Heart right ventricle (tissue), 16 donors: ENCODE results near the gene LMAN1L. TPM values are rescaled to one million over a fixed set of nuclear protein-coding genes. Genes with fewer than 3 reads are reported as not detected.

Experiments
- ATAC-seq, 8 donors: fragments of 200-7000 bp; cut with Tn5 transposase; one replicate each; pipeline ENCODE4 v1.9.1; 2020; ENCODE audit warnings: mild to moderate bottlenecking in 8 of 8, moderate library complexity in 8 of 8, moderate number of reproducible peaks in 1 of 8
- DNase-seq, 2 donors: peaks; one replicate each; pipeline ENCODE4 v3.0.0-alpha.2; 2020
- H3K27ac ChIP-seq, 10 donors: fragments of 200-600 bp; sonication (generic) in 2 of 10; one replicate each; pipeline versions ENCODE4 v1.5.0 to v1.8.0; 2020 to 2022; ENCODE audit warnings: mild to moderate bottlenecking in 3 of 10
- H3K27me3 ChIP-seq, 7 donors: fragments of 200-600 bp; one replicate each; pipeline ENCODE4 v1.8.0; 2021 to 2022; ENCODE audit warnings: mild to moderate bottlenecking in 2 of 7
- H3K36me3 ChIP-seq, 9 donors: fragments of 200-600 bp; sonication (generic) in 1 of 9; one replicate each; pipeline versions ENCODE4 v1.5.0 to v1.8.0; 2020 to 2022; ENCODE audit warnings: mild to moderate bottlenecking in 2 of 9
- H3K4me1 ChIP-seq, 9 donors: fragments of 200-600 bp; sonication (generic) in 1 of 9; one replicate each; pipeline versions ENCODE4 v1.5.0 to v1.8.0; 2020 to 2022; ENCODE audit warnings: mild to moderate bottlenecking in 4 of 9
- H3K4me3 ChIP-seq, 10 donors: fragments of 200-600 bp; sonication (generic) in 2 of 10; one replicate each; pipeline versions ENCODE4 v1.5.0 to v1.8.0; 2020 to 2022; ENCODE audit warnings: mild to moderate bottlenecking in 7 of 10, moderate library complexity in 2 of 10
- H3K9me3 ChIP-seq, 11 donors: fragments of 200-600 bp in 10 of 11; sonication (generic) in 2 of 11; one replicate each; pipeline versions ENCODE4 v1.5.0 to v1.8.0; 2013 to 2022; ENCODE audit warnings: mild to moderate bottlenecking in 2 of 11, control low read depth in 1 of 11, moderate library complexity in 1 of 11
- WGBS, 2 donors: extraction: QIAGEN DNeasy Blood & Tissue Kit; methylation state at CpG; one replicate each; pipeline ENCODE4 v1.1.7; 2013; ENCODE audit warnings: inconsistent platforms in 1 of 2; 5-methylcytosine and 5-hydroxymethylcytosine counted together
- intact Hi-C, 10 donors: fragments of 100-400 bp; cut with DNase I; formaldehyde crosslinking; loops; one replicate each; pipeline versions ENCODE4 v1.11.1 to v1.14.2; 2022
- polyA plus RNA-seq, 2 donors: library from polyadenylated mRNA; stranded (reverse); fragments of 200-250 nt; gene quantifications; one replicate each; pipeline ENCODE4 v1.2.3, GENCODE V29; 2013
- total RNA-seq, 10 donors: library from RNA; stranded (reverse); fragmentation: NEBNext Ultra II Directional in 3 of 10; extraction: Animal tissue kit (Norgen Biotek cat#: 25700) in 3 of 10; gene quantifications; one replicate each; pipeline versions ENCODE4 v1.2.1 to v1.2.4, GENCODE V29; 2021 to 2023
- TF ChIP-seq, protein P1 (sequence below), 9 donors: fragments of 200-600 bp; sonication (generic) in 2 of 9; IDR thresholded peaks; one replicate each; pipeline versions ENCODE4 v1.5.0 to v1.8.0; 2021 to 2022; ENCODE audit warnings: antibody characterized with exemption in 9 of 9, mild to moderate bottlenecking in 5 of 9, moderate library complexity in 1 of 9
- donor health status: Arrhythmogenic right ventricular cardiomyopathy.
- donor health status: ischemic (EF 13 %, LVEDD 7.1; RV severe dilation, severe dysfunction).
- donor health status: healthy with polysubstance abuse.
- donor health status: DM: no; HTN: yes; CAD: no.
- donor health status: DM: no; HTN: no; CAD: no.
- donor health status: ischemic (EF 25% LVEDD 6.9; RV normal size, moderate dysfunction).
- donor health status: ischemic (EF 25% LVEDD 5.7; RV mildly dilated, moderate dysfunction).
- donor health status: healthy.
- donor health status: DM: yes; HTN: yes; CAD: no.
- donor health status: Ischemic cardiomyopathy.
- donor health status: ischemic (EF 35%, LVEDD 5.7; RV mildly dilated, moderate dysfunction).
- donor health status: nonischemic (EF 11% LVEDD 7.7; RV severe dilation, severe dysfunction).
- donor health status: DM: yes; HTN: yes; CAD: no.
- donor health status: PGD.
- donor health status: ischemic (EF 29% LVEDD 5.4; RV normal size, mild dysfunction).
- donor health status: nonischemic (EF 23%, LVEDD 6.1; RV moderate dilation, normal function).

Gene LMAN1L
- total and polyA plus RNA-seq, 12 donors, result 0.03 to 47.4 (median 9.0) TPM

DNA sequence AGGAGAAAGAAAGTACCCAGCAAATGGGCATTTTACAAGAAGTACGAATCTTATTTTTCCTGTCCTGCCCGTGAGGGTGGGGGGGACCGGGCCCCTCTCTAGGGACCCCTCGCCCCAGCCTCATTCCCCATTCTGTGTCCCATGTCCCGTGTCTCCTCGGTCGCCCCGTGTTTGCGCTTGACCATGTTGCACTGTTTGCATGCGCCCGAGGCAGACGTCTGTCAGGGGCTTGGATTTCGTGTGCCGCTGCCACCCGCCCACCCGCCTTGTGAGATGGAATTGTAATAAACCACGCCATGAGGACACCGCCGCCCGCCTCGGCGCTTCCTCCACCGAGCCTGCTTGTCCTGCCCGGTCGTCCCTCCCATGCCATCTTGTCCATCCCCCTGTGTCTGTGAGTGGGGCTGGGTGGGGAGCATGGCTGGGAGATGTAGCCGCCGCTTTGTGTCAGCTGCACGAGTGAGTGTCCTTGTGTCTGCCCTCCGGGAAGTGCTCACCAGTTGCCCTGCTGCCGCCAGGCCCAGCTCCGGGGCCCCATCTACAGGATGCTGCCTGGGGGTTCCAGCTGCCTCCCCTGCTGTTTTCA is 9.7 kb upstream of the LMAN1L start:
- TF ChIP-seq, protein P1, sequence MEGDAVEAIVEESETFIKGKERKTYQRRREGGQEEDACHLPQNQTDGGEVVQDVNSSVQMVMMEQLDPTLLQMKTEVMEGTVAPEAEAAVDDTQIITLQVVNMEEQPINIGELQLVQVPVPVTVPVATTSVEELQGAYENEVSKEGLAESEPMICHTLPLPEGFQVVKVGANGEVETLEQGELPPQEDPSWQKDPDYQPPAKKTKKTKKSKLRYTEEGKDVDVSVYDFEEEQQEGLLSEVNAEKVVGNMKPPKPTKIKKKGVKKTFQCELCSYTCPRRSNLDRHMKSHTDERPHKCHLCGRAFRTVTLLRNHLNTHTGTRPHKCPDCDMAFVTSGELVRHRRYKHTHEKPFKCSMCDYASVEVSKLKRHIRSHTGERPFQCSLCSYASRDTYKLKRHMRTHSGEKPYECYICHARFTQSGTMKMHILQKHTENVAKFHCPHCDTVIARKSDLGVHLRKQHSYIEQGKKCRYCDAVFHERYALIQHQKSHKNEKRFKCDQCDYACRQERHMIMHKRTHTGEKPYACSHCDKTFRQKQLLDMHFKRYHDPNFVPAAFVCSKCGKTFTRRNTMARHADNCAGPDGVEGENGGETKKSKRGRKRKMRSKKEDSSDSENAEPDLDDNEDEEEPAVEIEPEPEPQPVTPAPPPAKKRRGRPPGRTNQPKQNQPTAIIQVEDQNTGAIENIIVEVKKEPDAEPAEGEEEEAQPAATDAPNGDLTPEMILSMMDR (IDR thresholded peaks at IDR 0.05), result no peak
- Histone ChIP-seq H3K9me3 (no peaks in the 10 kb centered on the region), H3K4me3 (no peak overlapping the region), H3K4me1 (peaks cover 4 to 29% (median 18%) of the 10 kb centered on the region in 9 donors), H3K27ac (no peak overlapping the region), H3K36me3 (peaks cover 3 to 71% (median 35%) of the 10 kb centered on the region in 9 donors), H3K27me3 (no peaks in the 10 kb centered on the region)
- ATAC-seq (no peak), DNase-seq (no peak)
- 90 to 91% methylated on average over 31 of the region's 31 CpGs for WGBS, 2 donors
- intact Hi-C loops, result loop anchor here in 1 of 10 donors (5.0 kb wide), 1 partner anchor 36 kb away; no protein-coding TSS in a partner anchor

DNA sequence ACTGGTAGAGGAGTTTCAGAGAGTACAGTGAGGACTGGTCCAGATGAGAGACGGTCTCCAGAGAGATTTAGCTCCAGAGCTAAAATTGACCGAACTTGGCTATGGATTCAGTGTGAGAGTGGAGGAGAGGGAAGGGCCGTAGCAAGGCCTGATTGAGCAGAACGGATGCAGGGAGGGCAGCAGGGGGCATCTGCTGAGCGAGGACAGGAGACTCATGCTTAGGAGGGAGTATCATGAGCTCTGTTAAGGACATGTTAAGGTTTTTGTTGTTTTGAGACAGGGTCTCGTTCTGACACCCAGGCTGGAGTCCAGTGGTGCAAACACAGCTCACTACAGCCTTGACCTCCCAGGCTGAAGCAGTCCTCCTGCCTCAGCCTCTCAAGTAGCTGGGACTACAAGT is 7.7 kb upstream of the LMAN1L start:
- H3K9me3 ChIP-seq, result no peaks in the 10 kb centered on the region
- TF ChIP-seq, protein P1 (IDR thresholded peaks at IDR 0.05), result no peak
- H3K4me1 ChIP-seq, result peaks cover under 1 to 16% (median 5%) of the 10 kb centered on the region in 9 donors
- intact Hi-C loops, result loop anchor here in 3 of 10 donors (5.0 kb wide), 2 partner anchors 33 to 38 kb away; no protein-coding TSS in a partner anchor
- ATAC-seq, result no peak
- peaks cover 3 to 51% (median 35%) of the 10 kb centered on the region in 9 donors for H3K36me3 ChIP-seq
- DNase-seq, result no peak
- H3K4me3 ChIP-seq, result no peak overlapping the region
- H3K27ac ChIP-seq, result no peak overlapping the region
- 60 to 61% methylated on average over 6 of the region's 6 CpGs for WGBS, 2 donors
- H3K27me3 ChIP-seq, result no peaks in the 10 kb centered on the region

DNA sequence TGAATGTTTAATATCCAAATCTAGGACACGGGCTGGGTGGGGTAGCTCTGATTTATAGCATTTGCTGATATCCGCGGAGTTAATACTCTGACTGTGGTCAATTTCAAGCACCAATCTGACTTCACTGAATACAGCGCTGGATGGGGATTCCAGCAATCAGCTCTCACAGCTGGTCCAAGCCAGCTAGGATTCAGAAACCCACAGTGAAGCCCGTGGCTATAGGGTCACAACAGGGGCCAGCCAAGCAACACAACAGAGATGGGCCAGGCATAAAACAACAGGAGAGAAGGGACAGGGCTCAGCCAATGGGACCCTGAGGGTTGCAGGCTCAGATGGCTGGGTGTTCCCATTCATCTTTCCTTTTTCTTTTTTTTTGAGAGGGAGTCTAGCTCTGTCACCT is 5.4 kb upstream of the LMAN1L start:
- no peaks in the 10 kb centered on the region for H3K9me3 ChIP-seq
- no peak overlapping the region for H3K27ac ChIP-seq
- H3K36me3 ChIP-seq, result peaks cover 0 to 28% (median 19%) of the 10 kb centered on the region in 9 donors
- ATAC-seq (no peak), DNase-seq (no peak)
- intact Hi-C loops, result loop anchor here in 2 of 10 donors (5.0 kb wide), 1 partner anchor 35 kb away; no protein-coding TSS in a partner anchor
- 65 to 72% methylated on average over 5 of the region's 5 CpGs for WGBS, 2 donors
- TF ChIP-seq, protein P1 (IDR thresholded peaks at IDR 0.05), result no peak
- no peaks in the 10 kb centered on the region for H3K27me3 ChIP-seq
- peaks cover 0 to 8% (median 0%) of the 10 kb centered on the region in 9 donors for H3K4me1 ChIP-seq
- no peak overlapping the region for H3K4me3 ChIP-seq

DNA sequence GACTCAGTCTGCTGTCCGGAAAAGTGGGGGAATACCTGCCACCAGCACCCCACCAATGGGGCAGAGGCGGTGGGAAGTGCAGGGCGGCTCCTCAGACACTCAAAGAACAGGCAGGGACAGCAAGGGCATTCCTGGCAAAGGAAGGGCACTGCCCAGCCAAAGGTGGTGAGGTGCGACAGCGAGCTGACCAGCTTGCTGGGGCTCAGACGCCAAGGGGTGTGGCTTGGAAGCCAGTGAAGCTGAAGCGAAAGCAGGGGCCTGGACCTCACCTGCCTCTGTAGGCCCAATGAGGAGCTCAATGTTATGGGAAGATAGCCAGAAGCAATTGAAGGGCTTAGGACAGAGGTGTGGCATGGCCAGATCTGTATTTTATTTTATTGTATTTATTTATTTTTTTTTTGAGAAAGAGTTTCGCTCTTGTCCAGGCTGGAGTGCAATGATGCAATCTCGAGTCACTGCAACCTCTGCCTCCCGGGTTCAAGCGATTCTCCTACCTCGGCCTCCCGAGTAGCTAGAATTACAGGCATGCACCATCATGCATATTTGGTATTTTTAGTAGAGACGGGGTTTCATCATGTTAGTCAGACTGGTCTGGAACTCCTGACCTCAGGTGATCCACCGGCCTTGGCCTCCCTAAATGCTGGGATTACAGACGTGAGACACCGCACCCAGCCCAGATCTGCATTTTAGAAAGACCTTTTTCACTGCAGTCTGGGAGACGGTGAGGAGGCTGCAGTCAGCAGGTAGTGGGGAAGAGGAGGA is 4.4 kb upstream of the LMAN1L start:
- Histone ChIP-seq H3K4me1 (peaks cover 0 to 8% (median 0%) of the 10 kb centered on the region in 9 donors), H3K27ac (no peak overlapping the region), H3K36me3 (peaks cover 0 to 18% (median 10%) of the 10 kb centered on the region in 9 donors), H3K27me3 (no peaks in the 10 kb centered on the region), H3K4me3 (no peak overlapping the region), H3K9me3 (no peaks in the 10 kb centered on the region)
- TF ChIP-seq, protein P1 (IDR thresholded peaks at IDR 0.05), result no peak
- WGBS, 2 donors, result 72 to 77% methylated on average over 18 of the region's 18 CpGs
- ATAC-seq, result peak in 7 of 8 donors; percentile 26 to 43 (median 36)
- intact Hi-C loops, result loop anchor here in 2 of 10 donors (5.0 kb wide), 1 partner anchor 36 kb away; no protein-coding TSS in a partner anchor
- DNase-seq, result peak in 1 of 2 donors; percentile 62
